Tibial nerve (tissue), 4 donors: ENCODE data around the gene DHX34.
"Not testable (repeated sequence)": the region's sequence is repeated elsewhere in the genome, so short reads cannot be mapped to it uniquely, and the experiment has no call there.

Experiments
- CTCF ChIP-seq, 5 experiments: fragments of 200-600 bp in 3 of 5; fragments of 450-650 bp in 2 of 5; sonication (generic) in 3 of 5; IDR thresholded peaks; one replicate each; pipeline ENCODE4 v1.5.1; 2016 to 2019; ENCODE audit warnings: antibody characterized with exemption in 5 of 5, mild to moderate bottlenecking in 3 of 5, moderate library complexity in 2 of 5
- EP300 ChIP-seq, 2 donors: sonication (generic); formaldehyde crosslinking; IDR thresholded peaks; one replicate each; pipeline ENCODE4 v1.6.1; 2017; ENCODE audit warnings: antibody characterized with exemption in 2 of 2, mild to moderate bottlenecking in 1 of 2
- POLR2A ChIP-seq, 2 donors: fragments of 450-650 bp; IDR thresholded peaks; one replicate each; pipeline ENCODE4 v1.6.1; 2017; ENCODE audit warnings: antibody characterized with exemption in 2 of 2, mild to moderate bottlenecking in 2 of 2, moderate library complexity in 2 of 2

- not testable (repeated sequence) for TF ChIP-seq POLR2A, CTCF, EP300 (IDR thresholded peaks at IDR 0.05)
Observed at GRCh38 chr19:47384533-47384932, 35.4 kb downstream of the DHX34 start.
